Endothelial cell of umbilical vein (primary cell): Measurements from ENCODE around the gene NKD2. TPM values are rescaled to one million over a fixed set of nuclear protein-coding genes. Genes with fewer than 3 reads are reported as not detected.

Experiments
- BruUV-seq: library from RNA; stranded (reverse); fragments of 400-500 nt; replicated peaks from 2 replicates; lab custom pipeline; 2021; lab: Mats Ljungman, UMichigan
- CTCF ChIA-PET: fragments of 300-600, 350-600 bp; sonication (Branson Sonifier 250); formaldehyde crosslinking; loops from one replicate; lab custom pipeline; 2021; ENCODE audit warnings: antibody characterized with exemption, inconsistent platforms; lab: Charles Lee
- POLR2A ChIA-PET: fragments of 300-600, 350-600 bp; sonication (Branson Sonifier 250); formaldehyde crosslinking; loops from one replicate; lab custom pipeline; 2021; ENCODE audit warnings: antibody characterized with exemption, inconsistent platforms; lab: Charles Lee
- DNase-seq: peaks from one replicate; pipeline ENCODE4 v3.0.0-alpha.2; 2011; ENCODE audit warnings: low read depth, low spot score
- FAIRE-seq: peaks from 2 replicates; lab custom pipeline; 2011; peaks lifted over from hg19 to GRCh38; lab: Jason Lieb, UNC
- H2AFZ ChIP-seq: 2 replicates; pipeline ENCODE4 v1.6.0; 2012; ENCODE audit warnings: low read depth, low read length, control low read depth, inconsistent platforms
- H3K27ac ChIP-seq: 2 replicates; pipeline ENCODE4 v1.5.1; 2011; ENCODE audit warnings: low read depth, mild to moderate bottlenecking, control low read depth, low read length, moderate library complexity; ENCODE audit not compliant: insufficient read depth
- H3K27me3 ChIP-seq, 2 experiments: 2 replicates each; pipeline versions ENCODE4 v1.6.0 to v1.6.1; 2011; ENCODE audit warnings: low read length in 2 of 2, mixed read lengths in 1 of 2; ENCODE audit not compliant: control insufficient read depth in 2 of 2, insufficient read depth in 2 of 2
- H3K36me3 ChIP-seq, 2 experiments: 2 replicates in 1 of 2; 3 replicates in 1 of 2; pipeline ENCODE4 v1.5.1; 2011; ENCODE audit warnings: low read length in 2 of 2, mild to moderate bottlenecking in 1 of 2, moderate library complexity in 1 of 2; ENCODE audit not compliant: control insufficient read depth in 2 of 2, insufficient read depth in 2 of 2; ENCODE audit errors: extremely low read depth in 1 of 2
- H3K4me1 ChIP-seq: 3 replicates; pipeline ENCODE4 v1.5.1; 2011; ENCODE audit warnings: mild to moderate bottlenecking, low read length; ENCODE audit not compliant: control insufficient read depth, insufficient read depth; ENCODE audit errors: extremely low read depth
- H3K4me2 ChIP-seq: 2 replicates; pipeline ENCODE4 v1.6.1; 2011; ENCODE audit warnings: low read length, control low read depth, mixed read lengths; ENCODE audit not compliant: insufficient read depth
- H3K4me3 ChIP-seq, 3 experiments: fragments of 200-600 bp in 1 of 3; sonication (generic), shearing (Covaris generic) in 1 of 3; replicated peaks in 1 of 3; 2 replicates each; pipeline ENCODE4 v1.5.1; 2011 to 2016; ENCODE audit warnings: control low read depth in 3 of 3, low read length in 3 of 3, mild to moderate bottlenecking in 2 of 3, inconsistent platforms in 1 of 3, low read depth in 1 of 3, moderate library complexity in 1 of 3; ENCODE audit not compliant: insufficient read depth in 1 of 3
- H3K79me2 ChIP-seq: 2 replicates; pipeline ENCODE4 v1.6.0; 2012; ENCODE audit warnings: low read length, inconsistent platforms; ENCODE audit not compliant: control insufficient read depth, insufficient read depth
- H3K9ac ChIP-seq: replicated peaks from 2 replicates; pipeline ENCODE3; 2011; ENCODE audit warnings: low read length, control low read depth; ENCODE audit not compliant: insufficient read depth; ENCODE audit errors: extremely low read depth
- H3K9me1 ChIP-seq: replicated peaks from 3 replicates; pipeline ENCODE4 v1.6.0; 2011; ENCODE audit warnings: mild to moderate bottlenecking, low read length; ENCODE audit not compliant: control insufficient read depth, insufficient read depth; ENCODE audit errors: extremely low read depth
- H3K9me3 ChIP-seq: replicated peaks from 2 replicates; pipeline ENCODE4 v1.5.1; 2012; ENCODE audit warnings: low read length, inconsistent platforms; ENCODE audit not compliant: control insufficient read depth, insufficient read depth
- H4K20me1 ChIP-seq: replicated peaks from 2 replicates; pipeline ENCODE3; 2011; ENCODE audit warnings: mild to moderate bottlenecking, low read length; ENCODE audit not compliant: control insufficient read depth, insufficient read depth; ENCODE audit errors: extremely low read depth
- CTCF ChIP-seq, 2 donors: IDR thresholded peaks; 1 replicate in 1 of 2; 2 replicates in 1 of 2; pipeline ENCODE4 v1.5.1; 2011; ENCODE audit warnings: low read length in 2 of 2, mild to moderate bottlenecking in 2 of 2, moderate library complexity in 2 of 2, control low read depth in 1 of 2, inconsistent platforms in 1 of 2, low read depth in 1 of 2; ENCODE audit not compliant: insufficient read depth in 1 of 2; ENCODE audit errors: extremely low read depth in 1 of 2
- EZH2 ChIP-seq: IDR thresholded peaks from 2 replicates; pipeline ENCODE4 v1.6.1; 2012; ENCODE audit warnings: borderline replicate concordance, low read depth, mild to moderate bottlenecking, moderate library complexity, low read length, inconsistent platforms; ENCODE audit not compliant: severe bottlenecking
- FOS ChIP-seq: IDR thresholded peaks from 2 replicates; pipeline ENCODE4 v1.6.1; 2011; ENCODE audit warnings: mild to moderate bottlenecking, low read length, moderate library complexity, borderline replicate concordance; ENCODE audit not compliant: insufficient read depth
- GATA2 ChIP-seq: IDR thresholded peaks from 2 replicates; pipeline ENCODE4 v1.7.0; 2011; ENCODE audit warnings: low read depth, mild to moderate bottlenecking, moderate library complexity, mixed read lengths, low read length; ENCODE audit not compliant: insufficient read length, insufficient read depth
- JUN ChIP-seq: IDR thresholded peaks from 2 replicates; pipeline ENCODE4 v1.6.1; 2011; ENCODE audit warnings: borderline replicate concordance, low read depth; ENCODE audit not compliant: insufficient read length, insufficient read depth
- MYC ChIP-seq: IDR thresholded peaks from one replicate; pipeline ENCODE4 v1.6.1; 2011; ENCODE audit warnings: mild to moderate bottlenecking, low read depth, low read length
- POLR2A ChIP-seq: IDR thresholded peaks from 2 replicates; pipeline ENCODE4 v1.6.1; 2012; ENCODE audit warnings: low read depth, mild to moderate bottlenecking, control low read depth, low read length
- POLR2AphosphoS5 ChIP-seq: IDR thresholded peaks from 2 replicates; pipeline ENCODE4 v1.6.1; 2012; ENCODE audit warnings: low read depth, mild to moderate bottlenecking, control low read depth, low read length, moderate library complexity; ENCODE audit not compliant: insufficient read depth
- dilution Hi-C: fragments of 300-500 bp; cut with MboI; formaldehyde crosslinking; loops from one replicate; pipeline ENCODE4 v1.15.0; 2019; ENCODE audit warnings: low sequenced_read_pairs; ENCODE audit not compliant: extremely low pct_ligation_motif_present
- intact Hi-C: fragments of 100-400 bp; cut with micrococcal nuclease; formaldehyde crosslinking; loops from one replicate; pipeline ENCODE4 v1.10.0; 2022
- polyA plus RNA-seq, 4 experiments: library from polyadenylated mRNA; depleted of rRNA in 3 of 4; stranded (reverse) in 3 of 4; unstranded in 1 of 4; fragments of >200 nt; gene quantifications; 2 replicates each; pipeline versions ENCODE4 v1.2.1 to v1.2.3, GENCODE V29; 2011 to 2012; ENCODE audit warnings: missing spikeins in 1 of 4
- total RNA-seq: library from RNA; stranded (reverse); gene quantifications from 2 replicates; pipeline ENCODE4 v1.2.3, GENCODE V29; 2021
- TF ChIP-seq, protein P1 (sequence below): IDR thresholded peaks from 2 replicates; pipeline ENCODE4 v1.6.1; 2011; ENCODE audit not compliant: insufficient read depth, insufficient read length

The NKD2 gene
- total and polyA plus RNA-seq, 2 donors (not counting 3 experiments of a cell fraction or from before 2014, with no cell fraction given), result 0.08 TPM; not detected in 1

- Histone ChIP-seq H3K4me3 (no peak overlapping the region), H3K9me1 (no peaks in the 10 kb centered on the region), H3K4me2 (no peak overlapping the region), H3K36me3 (no peaks in the 10 kb centered on the region), H3K9ac (no peak overlapping the region), H3K4me1 (no peaks in the 10 kb centered on the region), H3K27me3 (peaks cover 25 to 26% of the 10 kb centered on the region in 2 experiments), H3K27ac (no peak overlapping the region), H3K79me2 (no peaks in the 10 kb centered on the region), H4K20me1 (no peaks in the 10 kb centered on the region), H2AFZ (no peak overlapping the region), H3K9me3 (no peaks in the 10 kb centered on the region)
- TF ChIP-seq MYC (no peak), FOS (no peak), CTCF (IDR thresholded peaks at IDR 0.05; ENCODE audit: extremely low read depth in 1 of 2, insufficient read depth in 1 of 2, low read depth in 1 of 2, low read length in 2 of 2) (no peak), EZH2 (no peak), POLR2A (no peak), GATA2 (no peak), POLR2AphosphoS5 (no peak), JUN (no peak)
- TF ChIP-seq, protein P1, sequence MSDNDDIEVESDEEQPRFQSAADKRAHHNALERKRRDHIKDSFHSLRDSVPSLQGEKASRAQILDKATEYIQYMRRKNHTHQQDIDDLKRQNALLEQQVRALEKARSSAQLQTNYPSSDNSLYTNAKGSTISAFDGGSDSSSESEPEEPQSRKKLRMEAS, result no peak
- POLR2A ChIA-PET, result no interaction called here
- no TSS peak for BruUV-seq
- no peak for FAIRE-seq
- CTCF ChIA-PET, result interaction anchor here (0.9 to 1.6 kb wide), 3 partner anchors 10 to 72 kb away, joined by 5 to 6 read pairs (median 5); no protein-coding TSS in a partner anchor
- intact Hi-C loops, result no loop called here
- no peak for DNase-seq
- dilution Hi-C loops, result no loop called here
These were observed 1.9 kb upstream of the NKD2 start for GRCh38 chr5:1006656-1007071.
